Endothelial cell of umbilical vein (primary cell): ENCODE measurements around the gene NRXN3. TPM values are rescaled to one million over a fixed set of nuclear protein-coding genes. Genes with fewer than 3 reads are reported as not detected.

Experiments
- BruUV-seq: library from RNA; stranded (reverse); fragments of 400-500 nt; replicated peaks from 2 replicates; lab custom pipeline; 2021; lab: Mats Ljungman, UMichigan
- CTCF ChIA-PET: fragments of 300-600, 350-600 bp; sonication (Branson Sonifier 250); formaldehyde crosslinking; loops from one replicate; lab custom pipeline; 2021; ENCODE audit warnings: antibody characterized with exemption, inconsistent platforms; lab: Charles Lee
- POLR2A ChIA-PET: fragments of 300-600, 350-600 bp; sonication (Branson Sonifier 250); formaldehyde crosslinking; loops from one replicate; lab custom pipeline; 2021; ENCODE audit warnings: antibody characterized with exemption, inconsistent platforms; lab: Charles Lee
- DNase-seq: peaks from one replicate; pipeline ENCODE4 v3.0.0-alpha.2; 2011; ENCODE audit warnings: low read depth, low spot score
- FAIRE-seq: peaks from 2 replicates; lab custom pipeline; 2011; peaks lifted over from hg19 to GRCh38; lab: Jason Lieb, UNC
- H2AFZ ChIP-seq: 2 replicates; pipeline ENCODE4 v1.6.0; 2012; ENCODE audit warnings: low read depth, low read length, control low read depth, inconsistent platforms
- H3K27ac ChIP-seq: 2 replicates; pipeline ENCODE4 v1.5.1; 2011; ENCODE audit warnings: low read depth, mild to moderate bottlenecking, control low read depth, low read length, moderate library complexity; ENCODE audit not compliant: insufficient read depth
- H3K27me3 ChIP-seq, 2 experiments: 2 replicates each; pipeline versions ENCODE4 v1.6.0 to v1.6.1; 2011; ENCODE audit warnings: low read length in 2 of 2, mixed read lengths in 1 of 2; ENCODE audit not compliant: control insufficient read depth in 2 of 2, insufficient read depth in 2 of 2
- H3K36me3 ChIP-seq, 2 experiments: 2 replicates in 1 of 2; 3 replicates in 1 of 2; pipeline ENCODE4 v1.5.1; 2011; ENCODE audit warnings: low read length in 2 of 2, mild to moderate bottlenecking in 1 of 2, moderate library complexity in 1 of 2; ENCODE audit not compliant: control insufficient read depth in 2 of 2, insufficient read depth in 2 of 2; ENCODE audit errors: extremely low read depth in 1 of 2
- H3K4me1 ChIP-seq: 3 replicates; pipeline ENCODE4 v1.5.1; 2011; ENCODE audit warnings: mild to moderate bottlenecking, low read length; ENCODE audit not compliant: control insufficient read depth, insufficient read depth; ENCODE audit errors: extremely low read depth
- H3K4me2 ChIP-seq: 2 replicates; pipeline ENCODE4 v1.6.1; 2011; ENCODE audit warnings: low read length, control low read depth, mixed read lengths; ENCODE audit not compliant: insufficient read depth
- H3K4me3 ChIP-seq, 3 experiments: fragments of 200-600 bp in 1 of 3; sonication (generic), shearing (Covaris generic) in 1 of 3; replicated peaks in 1 of 3; 2 replicates each; pipeline ENCODE4 v1.5.1; 2011 to 2016; ENCODE audit warnings: control low read depth in 3 of 3, low read length in 3 of 3, mild to moderate bottlenecking in 2 of 3, inconsistent platforms in 1 of 3, low read depth in 1 of 3, moderate library complexity in 1 of 3; ENCODE audit not compliant: insufficient read depth in 1 of 3
- H3K79me2 ChIP-seq: 2 replicates; pipeline ENCODE4 v1.6.0; 2012; ENCODE audit warnings: low read length, inconsistent platforms; ENCODE audit not compliant: control insufficient read depth, insufficient read depth
- H3K9ac ChIP-seq: replicated peaks from 2 replicates; pipeline ENCODE3; 2011; ENCODE audit warnings: low read length, control low read depth; ENCODE audit not compliant: insufficient read depth; ENCODE audit errors: extremely low read depth
- H3K9me1 ChIP-seq: replicated peaks from 3 replicates; pipeline ENCODE4 v1.6.0; 2011; ENCODE audit warnings: mild to moderate bottlenecking, low read length; ENCODE audit not compliant: control insufficient read depth, insufficient read depth; ENCODE audit errors: extremely low read depth
- H3K9me3 ChIP-seq: replicated peaks from 2 replicates; pipeline ENCODE4 v1.5.1; 2012; ENCODE audit warnings: low read length, inconsistent platforms; ENCODE audit not compliant: control insufficient read depth, insufficient read depth
- H4K20me1 ChIP-seq: replicated peaks from 2 replicates; pipeline ENCODE3; 2011; ENCODE audit warnings: mild to moderate bottlenecking, low read length; ENCODE audit not compliant: control insufficient read depth, insufficient read depth; ENCODE audit errors: extremely low read depth
- EZH2 ChIP-seq: IDR thresholded peaks from 2 replicates; pipeline ENCODE4 v1.6.1; 2012; ENCODE audit warnings: borderline replicate concordance, low read depth, mild to moderate bottlenecking, moderate library complexity, low read length, inconsistent platforms; ENCODE audit not compliant: severe bottlenecking
- FOS ChIP-seq: IDR thresholded peaks from 2 replicates; pipeline ENCODE4 v1.6.1; 2011; ENCODE audit warnings: mild to moderate bottlenecking, low read length, moderate library complexity, borderline replicate concordance; ENCODE audit not compliant: insufficient read depth
- GATA2 ChIP-seq: IDR thresholded peaks from 2 replicates; pipeline ENCODE4 v1.7.0; 2011; ENCODE audit warnings: low read depth, mild to moderate bottlenecking, moderate library complexity, mixed read lengths, low read length; ENCODE audit not compliant: insufficient read length, insufficient read depth
- JUN ChIP-seq: IDR thresholded peaks from 2 replicates; pipeline ENCODE4 v1.6.1; 2011; ENCODE audit warnings: borderline replicate concordance, low read depth; ENCODE audit not compliant: insufficient read length, insufficient read depth
- MYC ChIP-seq: IDR thresholded peaks from one replicate; pipeline ENCODE4 v1.6.1; 2011; ENCODE audit warnings: mild to moderate bottlenecking, low read depth, low read length
- POLR2A ChIP-seq: IDR thresholded peaks from 2 replicates; pipeline ENCODE4 v1.6.1; 2012; ENCODE audit warnings: low read depth, mild to moderate bottlenecking, control low read depth, low read length
- POLR2AphosphoS5 ChIP-seq: IDR thresholded peaks from 2 replicates; pipeline ENCODE4 v1.6.1; 2012; ENCODE audit warnings: low read depth, mild to moderate bottlenecking, control low read depth, low read length, moderate library complexity; ENCODE audit not compliant: insufficient read depth
- dilution Hi-C: fragments of 300-500 bp; cut with MboI; formaldehyde crosslinking; loops from one replicate; pipeline ENCODE4 v1.15.0; 2019; ENCODE audit warnings: low sequenced_read_pairs; ENCODE audit not compliant: extremely low pct_ligation_motif_present
- intact Hi-C: fragments of 100-400 bp; cut with micrococcal nuclease; formaldehyde crosslinking; loops from one replicate; pipeline ENCODE4 v1.10.0; 2022
- polyA plus RNA-seq, 4 experiments: library from polyadenylated mRNA; depleted of rRNA in 3 of 4; stranded (reverse) in 3 of 4; unstranded in 1 of 4; fragments of >200 nt; gene quantifications; 2 replicates each; pipeline versions ENCODE4 v1.2.1 to v1.2.3, GENCODE V29; 2011 to 2012; ENCODE audit warnings: missing spikeins in 1 of 4
- total RNA-seq: library from RNA; stranded (reverse); gene quantifications from 2 replicates; pipeline ENCODE4 v1.2.3, GENCODE V29; 2021
- TF ChIP-seq, protein P1 (sequence below): IDR thresholded peaks from 2 replicates; pipeline ENCODE4 v1.6.1; 2011; ENCODE audit not compliant: insufficient read depth, insufficient read length
- TF ChIP-seq, protein P2 (sequence below), 2 donors: IDR thresholded peaks; 1 replicate in 1 of 2; 2 replicates in 1 of 2; pipeline ENCODE4 v1.5.1; 2011; ENCODE audit warnings: low read length in 2 of 2, mild to moderate bottlenecking in 2 of 2, moderate library complexity in 2 of 2, control low read depth in 1 of 2, inconsistent platforms in 1 of 2, low read depth in 1 of 2; ENCODE audit not compliant: insufficient read depth in 1 of 2; ENCODE audit errors: extremely low read depth in 1 of 2

NRXN3 gene
- total and polyA plus RNA-seq, 2 donors (not counting 3 experiments of a cell fraction or from before 2014, with no cell fraction given), result 0.72 to 4.2 TPM

GRCh38 chr14:79601579-79601978 lies 1431.4 kb downstream of the NRXN3 start:
- H3K4me2 ChIP-seq, result no peak overlapping the region
- no peaks in the 10 kb centered on the region for H4K20me1 ChIP-seq
- POLR2A ChIA-PET, result no interaction called here
- FAIRE-seq (no peak), DNase-seq (no peak)
- TF ChIP-seq, protein P1, sequence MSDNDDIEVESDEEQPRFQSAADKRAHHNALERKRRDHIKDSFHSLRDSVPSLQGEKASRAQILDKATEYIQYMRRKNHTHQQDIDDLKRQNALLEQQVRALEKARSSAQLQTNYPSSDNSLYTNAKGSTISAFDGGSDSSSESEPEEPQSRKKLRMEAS, result no peak
- TF ChIP-seq, protein P2, sequence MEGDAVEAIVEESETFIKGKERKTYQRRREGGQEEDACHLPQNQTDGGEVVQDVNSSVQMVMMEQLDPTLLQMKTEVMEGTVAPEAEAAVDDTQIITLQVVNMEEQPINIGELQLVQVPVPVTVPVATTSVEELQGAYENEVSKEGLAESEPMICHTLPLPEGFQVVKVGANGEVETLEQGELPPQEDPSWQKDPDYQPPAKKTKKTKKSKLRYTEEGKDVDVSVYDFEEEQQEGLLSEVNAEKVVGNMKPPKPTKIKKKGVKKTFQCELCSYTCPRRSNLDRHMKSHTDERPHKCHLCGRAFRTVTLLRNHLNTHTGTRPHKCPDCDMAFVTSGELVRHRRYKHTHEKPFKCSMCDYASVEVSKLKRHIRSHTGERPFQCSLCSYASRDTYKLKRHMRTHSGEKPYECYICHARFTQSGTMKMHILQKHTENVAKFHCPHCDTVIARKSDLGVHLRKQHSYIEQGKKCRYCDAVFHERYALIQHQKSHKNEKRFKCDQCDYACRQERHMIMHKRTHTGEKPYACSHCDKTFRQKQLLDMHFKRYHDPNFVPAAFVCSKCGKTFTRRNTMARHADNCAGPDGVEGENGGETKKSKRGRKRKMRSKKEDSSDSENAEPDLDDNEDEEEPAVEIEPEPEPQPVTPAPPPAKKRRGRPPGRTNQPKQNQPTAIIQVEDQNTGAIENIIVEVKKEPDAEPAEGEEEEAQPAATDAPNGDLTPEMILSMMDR (IDR thresholded peaks at IDR 0.05; ENCODE audit: extremely low read depth in 1 of 2, insufficient read depth in 1 of 2, low read depth in 1 of 2, low read length in 2 of 2), result no peak
- no peak for TF ChIP-seq FOS
- TF ChIP-seq POLR2AphosphoS5, result no peak
- no peak for TF ChIP-seq POLR2A
- no peak for TF ChIP-seq EZH2
- TF ChIP-seq JUN, result no peak
- TF ChIP-seq GATA2, result no peak
- no peak for TF ChIP-seq MYC
- H3K27ac ChIP-seq, result no peak overlapping the region
- H3K4me1 ChIP-seq, result no peaks in the 10 kb centered on the region
- H3K9me1 ChIP-seq, result no peaks in the 10 kb centered on the region
- H3K36me3 ChIP-seq, result no peaks in the 10 kb centered on the region
- intact Hi-C loops (no loop called here), dilution Hi-C loops (no loop called here)
- H3K79me2 ChIP-seq, result no peaks in the 10 kb centered on the region
- BruUV-seq, result no TSS peak
- no peaks in the 10 kb centered on the region for H3K9me3 ChIP-seq
- H3K9ac ChIP-seq, result no peak overlapping the region
- H3K27me3 ChIP-seq, result no peaks in the 10 kb centered on the region
- H2AFZ ChIP-seq, result no peak overlapping the region
- CTCF ChIA-PET, result no interaction called here
- H3K4me3 ChIP-seq, result no peak overlapping the region
